ENCODE measurements around the gene TALDO1.

GRCh38 chr11:799641-800316 is 52.5 kb downstream of the TALDO1 start:
- TF ChIP-seq HMGXB4 (CRISPR knock-in tag; IDR thresholded peaks at IDR 0.05) (no peak), CTCF (IDR thresholded peaks at IDR 0.05) (no peak), ZNF232 (CRISPR knock-in tag; IDR thresholded peaks at IDR 0.05) (no peak), ZNF416 (CRISPR knock-in tag; IDR thresholded peaks at IDR 0.05) (no peak)

All from WTC11 (cell line).